Hindlimb muscle (tissue), 1 donor: Measurements from ENCODE around the gene CXCR1. TPM values are rescaled to one million over a fixed set of nuclear protein-coding genes. Genes with fewer than 3 reads are reported as not detected.

Experiments
- polyA plus RNA-seq: library from polyadenylated mRNA; unstranded; fragments of 120-200 nt; gene quantifications from one replicate; pipeline ENCODE4 v1.2.1, GENCODE V29; 2013; ENCODE audit not compliant: insufficient read length

The CXCR1 gene
- polyA plus RNA-seq, 1 donor: not detected

Other genes with a start within 250 kb of the CXCR1 start
- gene TNS1, start 164.0 kb downstream of the CXCR1 start, polyA plus RNA-seq: 142 TPM
- 0.13 TPM for gene RUFY4, start 97.7 kb downstream of the CXCR1 start, polyA plus RNA-seq
- 0.18 TPM for gene CXCR2, start 40.9 kb downstream of the CXCR1 start, polyA plus RNA-seq
- 212 TPM for gene ARPC2, start 50.2 kb upstream of the CXCR1 start, polyA plus RNA-seq
- 2.0 TPM for gene GPBAR1, start 94.1 kb upstream of the CXCR1 start, polyA plus RNA-seq
- 107 TPM for gene AAMP, start 103.2 kb upstream of the CXCR1 start, polyA plus RNA-seq
- 50.1 TPM for gene PNKD, start 103.6 kb upstream of the CXCR1 start, polyA plus RNA-seq
- 85.4 TPM for gene TMBIM1, start 125.5 kb upstream of the CXCR1 start, polyA plus RNA-seq
- not detected for gene CATIP, start 189.9 kb upstream of the CXCR1 start, polyA plus RNA-seq
- 1.7 TPM for gene SLC11A1, start 215.3 kb upstream of the CXCR1 start, polyA plus RNA-seq
- 105 TPM for gene CTDSP1, start 232.9 kb upstream of the CXCR1 start, polyA plus RNA-seq